CD4-positive, alpha-beta T cell (primary cell): ENCODE results near the gene PLEKHA5. TPM values are rescaled to one million over a fixed set of nuclear protein-coding genes. Genes with fewer than 3 reads are reported as not detected.

Source experiments
- ATAC-seq: fragments of 200-7000 bp; cut with Tn5 transposase; one replicate; pipeline ENCODE4 v1.10.0; 2022; ENCODE audit warnings: mild to moderate bottlenecking; ENCODE audit not compliant: poor library complexity
- CTCF ChIA-PET: fragments of 350-600 bp; sonication (Branson Sonifier 250); formaldehyde crosslinking; loops from one replicate; lab custom pipeline; 2021; ENCODE audit warnings: antibody characterized with exemption, inconsistent platforms; lab: Charles Lee
- POLR2A ChIA-PET: fragments of 350-600 bp; sonication (Branson Sonifier 250); formaldehyde crosslinking; loops from one replicate; lab custom pipeline; 2021; ENCODE audit warnings: antibody characterized with exemption, inconsistent platforms; lab: Charles Lee
- DNase-seq, 14 experiments: peaks; one replicate each; pipeline ENCODE4 v3.0.0-alpha.2; 2013 to 2020; ENCODE audit warnings: mixed read lengths in 2 of 14
- H3K27ac ChIP-seq, 2 donors: one replicate each; pipeline versions ENCODE4 v1.5.1 to v1.7.0; 2013; ENCODE audit warnings: low read length in 2 of 2, low read depth in 1 of 2, mild to moderate bottlenecking in 1 of 2
- H3K27me3 ChIP-seq, 2 experiments: 1 replicate in 1 of 2; 2 replicates in 1 of 2; pipeline versions ENCODE4 v1.6.1 to v1.7.0; 2013; ENCODE audit warnings: low read length in 2 of 2, control low read depth in 1 of 2, mild to moderate bottlenecking in 1 of 2, moderate library complexity in 1 of 2; ENCODE audit not compliant: insufficient read depth in 2 of 2, control insufficient read depth in 1 of 2
- H3K36me3 ChIP-seq: one replicate; pipeline ENCODE4 v1.6.1; 2013; ENCODE audit warnings: low read length, control low read depth; ENCODE audit not compliant: insufficient read depth
- H3K4me1 ChIP-seq: one replicate; pipeline ENCODE4 v1.6.1; 2013; ENCODE audit warnings: low read length, control low read depth; ENCODE audit not compliant: insufficient read depth
- H3K4me3 ChIP-seq: one replicate; pipeline ENCODE4 v1.5.1; 2013; ENCODE audit warnings: mild to moderate bottlenecking, low read length, moderate library complexity
- H3K9me3 ChIP-seq, 2 experiments: 1 replicate in 1 of 2; 2 replicates in 1 of 2; pipeline versions ENCODE4 v1.6.1 to v1.7.0; 2013; ENCODE audit warnings: low read length in 2 of 2, mild to moderate bottlenecking in 2 of 2, control low read depth in 1 of 2, moderate library complexity in 1 of 2; ENCODE audit not compliant: control insufficient read depth in 1 of 2, insufficient read depth in 1 of 2
- H3K27ac Mint-ChIP-seq: one replicate; pipeline ENCODE4 v1.8.0; 2020; ENCODE audit warnings: mixed read lengths
- H3K27me3 Mint-ChIP-seq: one replicate; pipeline ENCODE4 v1.8.0; 2021; ENCODE audit warnings: mixed read lengths
- H3K36me3 Mint-ChIP-seq: one replicate; pipeline ENCODE4 v1.8.0; 2021; ENCODE audit warnings: low read depth, mixed read lengths
- H3K4me1 Mint-ChIP-seq: one replicate; pipeline ENCODE4 v1.8.0; 2021; ENCODE audit warnings: low read depth, mixed read lengths
- H3K4me3 Mint-ChIP-seq: one replicate; pipeline ENCODE4 v1.8.0; 2020; ENCODE audit warnings: mild to moderate bottlenecking, mixed read lengths
- H3K9me3 Mint-ChIP-seq: one replicate; pipeline ENCODE4 v1.8.0; 2020; ENCODE audit warnings: mixed read lengths
- intact Hi-C, 2 experiments: fragments of 100-400 bp; cut with DNase I in 1 of 2; cut with micrococcal nuclease in 1 of 2; formaldehyde crosslinking; loops; one replicate each; pipeline versions ENCODE4 v1.15.1 to v1.9.0; 2023 to 2025; cut with DNase I, micrococcal nuclease
- total RNA-seq, 174 experiments: library from RNA in 2 of 174; stranded (reverse) in 2 of 174; gene quantifications; one replicate each; pipeline ENCODE4 v1.2.3 and lab custom pipeline; 2021 to 2026
- TF ChIP-seq, protein P1 (sequence below): fragments of 200-600 bp; IDR thresholded peaks from one replicate; pipeline ENCODE4 v1.8.0; 2022; ENCODE audit warnings: antibody characterized with exemption, mild to moderate bottlenecking

The PLEKHA5 gene
- total RNA-seq, 2 experiments from 2014 or later: 4.5 to 5.4 TPM

DNA sequence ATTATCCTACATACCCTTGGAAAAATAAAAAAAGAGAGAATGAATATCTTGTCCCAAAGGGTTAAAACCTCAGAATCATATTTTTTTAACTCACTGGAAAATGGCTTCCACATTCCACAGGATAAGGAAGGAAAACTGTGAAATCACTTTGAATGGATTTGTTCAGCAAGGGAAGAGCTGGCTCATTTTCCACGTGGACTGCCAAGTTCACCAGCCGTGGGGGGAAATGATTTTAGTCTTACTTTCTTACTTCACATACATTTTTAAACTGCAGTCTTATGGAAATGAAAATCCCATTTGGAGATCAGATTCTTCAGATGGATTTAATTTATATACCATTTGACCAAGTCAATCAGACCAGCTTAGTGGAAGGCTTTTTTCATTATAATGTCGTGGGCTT is 279.8 kb downstream of the PLEKHA5 start:
- Mint-ChIP-seq H3K9me3 (no peaks in the 10 kb centered on the region), H3K27ac (no peak overlapping the region), H3K4me3 (no peak overlapping the region), H3K4me1 (peaks cover 4% of the 10 kb centered on the region), H3K36me3 (no peaks in the 10 kb centered on the region), H3K27me3 (no peaks in the 10 kb centered on the region)
- ChIA-PET CTCF (interaction anchor here (1.5 kb wide), 1 partner anchor 11 kb away, joined by 3 read pairs; no protein-coding TSS in a partner anchor), POLR2A (no interaction called here)
- H3K27ac ChIP-seq: no peak overlapping the region
- no peaks in the 10 kb centered on the region for H3K27me3 ChIP-seq
- TF ChIP-seq, protein P1, sequence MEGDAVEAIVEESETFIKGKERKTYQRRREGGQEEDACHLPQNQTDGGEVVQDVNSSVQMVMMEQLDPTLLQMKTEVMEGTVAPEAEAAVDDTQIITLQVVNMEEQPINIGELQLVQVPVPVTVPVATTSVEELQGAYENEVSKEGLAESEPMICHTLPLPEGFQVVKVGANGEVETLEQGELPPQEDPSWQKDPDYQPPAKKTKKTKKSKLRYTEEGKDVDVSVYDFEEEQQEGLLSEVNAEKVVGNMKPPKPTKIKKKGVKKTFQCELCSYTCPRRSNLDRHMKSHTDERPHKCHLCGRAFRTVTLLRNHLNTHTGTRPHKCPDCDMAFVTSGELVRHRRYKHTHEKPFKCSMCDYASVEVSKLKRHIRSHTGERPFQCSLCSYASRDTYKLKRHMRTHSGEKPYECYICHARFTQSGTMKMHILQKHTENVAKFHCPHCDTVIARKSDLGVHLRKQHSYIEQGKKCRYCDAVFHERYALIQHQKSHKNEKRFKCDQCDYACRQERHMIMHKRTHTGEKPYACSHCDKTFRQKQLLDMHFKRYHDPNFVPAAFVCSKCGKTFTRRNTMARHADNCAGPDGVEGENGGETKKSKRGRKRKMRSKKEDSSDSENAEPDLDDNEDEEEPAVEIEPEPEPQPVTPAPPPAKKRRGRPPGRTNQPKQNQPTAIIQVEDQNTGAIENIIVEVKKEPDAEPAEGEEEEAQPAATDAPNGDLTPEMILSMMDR: no peak
- intact Hi-C loops: no loop called here
- no peaks in the 10 kb centered on the region for H3K36me3 ChIP-seq
- ATAC-seq: no peak
- H3K4me3 ChIP-seq: no peak overlapping the region
- peaks cover 7% of the 10 kb centered on the region for H3K4me1 ChIP-seq
- H3K9me3 ChIP-seq: peaks cover 0 to 8% of the 10 kb centered on the region in 2 experiments
- DNase-seq: no peak

DNA sequence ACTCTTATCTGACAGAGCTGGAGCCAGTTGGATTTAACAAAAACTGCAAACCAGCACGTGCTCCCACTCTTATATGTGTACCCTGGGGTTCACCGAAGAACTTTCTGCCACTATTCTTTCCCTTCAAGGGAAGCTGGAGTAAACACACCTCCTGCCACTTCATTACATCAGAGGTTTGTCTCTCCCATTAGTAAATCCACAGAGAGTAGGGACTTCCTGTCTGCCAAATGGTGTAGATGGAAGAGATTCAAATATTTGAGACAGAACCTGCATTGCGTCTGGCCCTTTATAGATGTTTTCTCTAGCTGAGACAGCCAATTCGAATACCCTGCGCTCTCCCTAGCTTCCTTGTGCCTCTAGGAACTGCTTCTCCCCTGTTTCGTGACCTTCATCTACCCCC is 280.7 kb downstream of the PLEKHA5 start:
- ATAC-seq: no peak
- H3K27me3 Mint-ChIP-seq: no peaks in the 10 kb centered on the region
- intact Hi-C loops: no loop called here
- CTCF ChIA-PET: interaction anchor here (1.5 kb wide), 1 partner anchor 12 kb away, joined by 3 read pairs; no protein-coding TSS in a partner anchor
- H3K27ac ChIP-seq: no peak overlapping the region
- H3K36me3 ChIP-seq: no peaks in the 10 kb centered on the region
- H3K4me3 ChIP-seq: no peak overlapping the region
- DNase-seq: no peak
- no peaks in the 10 kb centered on the region for H3K9me3 Mint-ChIP-seq
- no peaks in the 10 kb centered on the region for H3K36me3 Mint-ChIP-seq
- H3K4me1 Mint-ChIP-seq: no peaks in the 10 kb centered on the region
- TF ChIP-seq, protein P1: no peak
- peaks cover 0 to 3% of the 10 kb centered on the region in 2 experiments for H3K9me3 ChIP-seq
- H3K4me3 Mint-ChIP-seq: no peak overlapping the region
- H3K4me1 ChIP-seq: no peaks in the 10 kb centered on the region
- H3K27ac Mint-ChIP-seq: no peak overlapping the region
- H3K27me3 ChIP-seq: no peaks in the 10 kb centered on the region
- POLR2A ChIA-PET: no interaction called here

DNA sequence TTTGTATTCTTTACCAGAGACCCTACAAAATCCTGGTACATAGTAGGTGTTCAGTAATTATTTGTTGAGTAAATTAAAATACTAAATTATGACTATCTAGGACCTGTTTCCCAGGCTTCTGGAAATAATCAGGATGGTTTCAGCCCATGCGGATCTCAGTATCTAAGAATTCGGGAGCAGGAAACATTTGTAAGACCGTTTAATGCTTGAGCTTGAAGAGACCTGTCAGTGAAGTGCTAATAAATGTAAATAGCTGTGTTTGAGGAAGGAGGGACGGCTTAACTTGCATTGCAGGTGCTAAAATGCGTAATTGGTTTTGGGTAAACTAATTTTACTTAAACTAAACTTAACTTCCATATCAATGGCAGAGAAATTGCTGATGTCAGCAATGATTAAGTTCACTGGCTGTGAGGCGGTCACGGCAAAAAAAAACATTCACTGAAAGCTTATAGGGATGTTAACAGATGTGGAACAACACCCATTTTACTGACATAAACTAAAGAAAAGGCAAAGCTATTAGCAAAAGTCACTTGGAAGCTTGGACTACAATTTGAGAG is 281.2 kb downstream of the PLEKHA5 start:
- intact Hi-C loops: no loop called here
- Mint-ChIP-seq H3K4me3 (no peak overlapping the region), H3K27me3 (no peaks in the 10 kb centered on the region), H3K27ac (no peak overlapping the region), H3K9me3 (no peaks in the 10 kb centered on the region), H3K4me1 (no peaks in the 10 kb centered on the region), H3K36me3 (no peaks in the 10 kb centered on the region)
- Histone ChIP-seq H3K36me3 (no peaks in the 10 kb centered on the region), H3K27ac (no peak overlapping the region), H3K4me1 (no peaks in the 10 kb centered on the region), H3K27me3 (no peaks in the 10 kb centered on the region), H3K9me3 (no peaks in the 10 kb centered on the region), H3K4me3 (no peak overlapping the region)
- TF ChIP-seq, protein P1: no peak
- DNase-seq (no peak), ATAC-seq (no peak)
- ChIA-PET CTCF (no interaction called here), POLR2A (interaction anchor here (0.9 kb wide), 1 partner anchor 29 kb away, joined by 3 read pairs; the partner anchor contains the start of gene AEBP2)
